Dedifferentiated amniotic fluid mesenchymal stem cell (primary cell): Measurements from ENCODE around the gene NOS1.

Source experiments
- DNase-seq: peaks from one replicate; pipeline ENCODE4 v3.0.0-alpha.2; 2016; ENCODE audit errors: extremely low spot score

The NOS1 gene

GRCh38 chr12:117363953-117364486 is 2.6 kb upstream of the NOS1 start:
- DNase-seq, result no peak

GRCh38 chr12:117363056-117363662 is 1.7 kb upstream of the NOS1 start:
- no peak for DNase-seq

DNA sequence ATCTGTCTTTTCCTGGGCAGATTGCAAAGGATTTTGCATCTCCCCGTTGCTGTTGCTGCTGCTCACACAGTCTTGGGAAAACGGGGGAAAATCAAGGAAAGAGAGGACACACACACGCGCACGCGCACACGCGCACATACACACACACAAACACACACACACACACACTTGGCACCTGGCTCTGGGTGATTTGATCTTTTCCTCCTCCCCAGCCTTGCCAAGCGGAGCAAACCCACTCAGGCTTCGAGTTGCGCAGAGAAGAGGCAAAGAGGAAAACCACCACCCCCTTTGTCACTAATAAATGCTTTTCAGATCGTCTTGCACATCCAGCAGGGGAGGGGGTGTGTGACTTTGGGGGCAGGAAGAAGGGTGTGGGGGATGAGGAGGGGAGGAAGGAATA is 965 bp upstream of the NOS1 start:
- DNase-seq, result no peak

GRCh38 chr12:117361905-117362304 is 479 bp upstream of the NOS1 start:
- DNase-seq, result no peak

DNA sequence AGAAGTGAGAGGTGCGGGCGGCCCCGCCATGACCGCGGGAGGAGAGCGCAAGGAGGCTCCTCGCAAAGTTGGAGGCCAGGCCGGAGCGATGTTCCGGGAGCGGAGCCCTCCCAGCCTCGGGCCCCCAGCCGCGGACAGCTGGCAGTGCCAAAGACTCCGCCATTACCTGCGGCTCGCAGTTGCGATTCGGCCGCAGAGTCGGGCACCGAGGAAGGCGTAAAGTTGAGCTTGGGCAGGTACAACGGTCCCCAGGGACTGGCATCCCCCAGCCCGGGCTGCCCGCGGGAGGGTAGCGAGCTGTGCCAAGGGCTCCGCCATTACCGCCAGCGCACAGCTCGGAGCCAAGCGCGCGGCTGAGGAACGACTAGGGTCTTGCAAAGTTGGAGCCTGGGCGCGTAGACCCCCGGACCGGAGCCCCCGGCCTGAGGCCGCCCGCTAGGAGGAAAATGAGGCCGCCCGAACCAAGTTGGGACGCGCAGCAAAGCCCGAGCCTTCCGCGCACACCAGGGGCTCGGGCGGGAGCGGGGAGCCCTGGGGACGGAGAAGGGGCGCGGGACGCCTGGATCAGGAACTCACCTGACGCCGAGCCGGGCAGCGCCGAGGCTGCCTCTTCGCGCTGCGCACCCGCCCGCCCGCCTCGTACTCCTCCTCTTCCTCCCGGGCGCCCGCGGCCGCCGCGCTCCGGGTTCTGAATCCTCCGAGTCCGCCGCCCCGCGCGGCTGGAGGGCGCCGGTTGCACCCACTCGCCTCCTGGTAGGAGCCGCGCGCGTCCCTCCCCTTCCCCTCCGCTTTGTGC is 677 bp downstream of the NOS1 start:
- no peak for DNase-seq

- DNase-seq, result no peak
Measured at GRCh38 chr12:117360222-117360550, 1.2 kb downstream of the NOS1 start.

- no peak for DNase-seq
Measured at GRCh38 chr12:117359029-117359845, 2.2 kb downstream of the NOS1 start.

GRCh38 chr12:117356048-117356447 is 5.4 kb downstream of the NOS1 start:
- DNase-seq, result no peak

- no peak for DNase-seq
Measured at GRCh38 chr12:117352883-117353282, 8.5 kb downstream of the NOS1 start.

DNA sequence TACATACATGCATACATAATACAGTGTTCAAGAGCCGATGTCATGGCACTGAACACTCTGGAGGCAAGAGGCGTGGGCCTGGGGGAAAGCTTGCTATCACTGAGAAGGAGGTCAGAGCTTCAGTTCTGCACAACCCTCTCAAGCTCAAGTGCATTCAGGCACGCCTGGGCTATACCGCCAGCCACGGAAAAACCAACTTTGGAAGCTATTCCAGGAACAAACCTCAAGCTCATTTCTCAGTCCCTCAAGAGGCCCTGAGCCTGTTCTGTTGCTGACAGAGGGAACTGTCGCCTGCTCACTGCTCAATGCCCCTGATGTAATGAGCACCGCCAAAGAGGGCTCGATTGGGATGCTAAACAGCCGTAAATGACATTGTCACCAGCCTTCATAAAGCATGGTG is 9.2 kb downstream of the NOS1 start:
- no peak for DNase-seq

- no peak for DNase-seq
Measured at GRCh38 chr12:117350140-117350539, 11.3 kb downstream of the NOS1 start.

GRCh38 chr12:117347588-117347987 is 13.8 kb downstream of the NOS1 start:
- no peak for DNase-seq

DNA sequence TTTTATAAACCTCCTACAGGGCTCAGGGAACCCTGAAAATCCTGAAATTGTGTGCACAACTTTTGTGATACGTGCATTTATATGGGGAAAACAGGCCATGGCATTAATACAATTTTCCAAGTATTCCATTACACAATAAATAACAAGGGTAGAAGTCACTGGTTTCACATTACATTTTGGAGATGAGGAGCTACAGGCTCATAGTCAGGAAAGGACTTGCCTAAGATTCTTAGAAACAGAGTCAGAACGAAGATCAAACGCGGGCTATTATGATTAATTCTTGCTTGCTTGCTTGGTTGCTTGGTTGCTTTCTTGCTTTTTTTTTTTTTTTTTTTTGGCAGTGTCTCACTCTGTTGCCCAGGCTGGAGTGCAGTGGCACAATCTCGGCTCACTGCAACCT is 16.7 kb downstream of the NOS1 start:
- no peak for DNase-seq

DNA sequence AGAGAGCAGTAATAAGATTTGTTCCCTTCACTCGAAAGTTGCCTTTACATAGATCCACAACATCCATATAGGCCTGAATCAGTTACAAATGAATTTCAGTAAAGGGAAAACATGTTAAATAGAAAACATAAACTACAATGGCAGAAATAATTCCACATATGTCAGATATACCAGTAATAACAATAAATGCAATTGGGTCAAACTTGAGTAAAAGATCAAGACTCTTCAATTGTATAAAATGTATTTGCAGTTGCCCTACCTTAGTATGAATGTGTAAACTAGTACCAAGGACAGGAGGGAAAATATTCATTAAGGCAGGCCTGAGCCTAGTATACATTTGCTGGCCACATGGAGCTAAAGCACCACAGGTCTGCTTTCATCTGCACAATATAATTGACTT is 17.6 kb downstream of the NOS1 start:
- no peak for DNase-seq

DNA sequence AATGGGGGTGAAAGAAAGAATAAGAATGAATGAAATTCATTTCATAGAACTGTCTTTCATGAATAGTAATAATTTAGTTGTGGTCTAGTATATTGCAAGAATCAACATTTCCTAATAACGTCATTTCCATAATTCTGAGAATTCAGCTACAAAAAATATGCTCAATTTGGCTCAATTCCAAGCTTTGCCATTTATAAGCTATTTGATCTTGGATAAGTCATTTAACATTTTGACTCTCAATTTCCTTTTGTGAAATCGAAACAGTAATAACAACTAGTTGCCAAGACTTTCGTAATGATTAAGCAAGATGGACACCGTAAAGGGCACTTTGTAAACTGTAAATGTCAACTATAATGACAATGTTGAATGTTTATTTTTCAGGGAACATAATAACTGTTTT is 18.1 kb downstream of the NOS1 start:
- no peak for DNase-seq

DNA sequence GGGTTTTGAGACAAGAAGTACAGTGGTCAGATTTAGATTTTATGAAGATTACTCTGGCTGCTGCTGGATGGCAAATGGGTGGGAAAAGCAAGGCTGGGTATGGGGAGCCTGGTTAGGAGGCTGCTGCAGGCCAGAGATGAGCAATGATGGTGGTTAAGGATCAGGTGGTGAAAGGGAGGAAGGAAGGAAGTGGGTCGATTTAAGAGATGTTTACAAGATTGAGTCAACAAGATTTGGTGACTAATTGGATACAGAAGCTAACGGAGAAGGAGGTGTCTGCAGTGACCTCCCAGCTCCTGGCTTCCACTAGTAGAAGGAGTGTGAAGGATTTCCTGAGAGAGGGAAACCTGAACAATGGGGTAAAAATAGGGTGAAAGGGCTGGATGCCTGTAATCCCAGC is 18.7 kb downstream of the NOS1 start:
- no peak for DNase-seq

GRCh38 chr12:117342247-117342646 is 19.2 kb downstream of the NOS1 start:
- DNase-seq, result no peak

- DNase-seq, result no peak
Measured at GRCh38 chr12:117339104-117339503, 22.3 kb downstream of the NOS1 start.

DNA sequence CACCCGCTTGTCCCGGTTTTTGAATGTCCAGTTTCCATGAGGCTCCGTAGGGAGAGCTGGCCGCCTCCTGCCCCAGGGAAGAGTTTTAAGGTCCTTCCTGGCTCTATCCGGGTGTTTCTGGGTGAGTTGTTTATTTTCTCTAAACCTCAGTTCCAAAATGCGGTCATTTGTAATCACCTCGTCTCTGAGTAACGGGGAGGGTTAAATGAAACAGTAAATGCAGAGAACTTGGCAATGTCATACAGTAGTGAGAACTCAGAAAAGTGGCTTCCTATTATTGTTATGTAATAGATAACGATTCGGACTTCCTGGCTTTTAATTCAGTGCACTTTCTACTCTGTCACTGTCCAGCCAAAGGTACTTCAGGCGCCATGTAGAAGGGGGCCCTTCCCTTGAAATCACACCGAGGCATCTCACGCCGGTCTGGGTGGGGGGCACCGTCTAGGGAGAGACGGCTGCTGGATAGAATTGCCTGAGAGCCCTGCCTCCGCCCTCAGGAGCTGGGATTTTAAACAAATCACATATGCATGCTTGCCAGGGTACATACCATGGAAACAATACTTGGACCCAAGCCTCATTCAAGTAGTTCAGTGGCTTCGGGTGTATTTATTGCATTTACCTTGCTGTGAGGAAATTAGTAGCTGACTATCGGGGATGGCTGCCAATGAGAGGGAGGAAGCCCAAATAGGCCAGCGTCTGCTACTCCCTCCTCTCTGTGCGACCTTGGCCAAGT is 26.4 kb downstream of the NOS1 start:
- no peak for DNase-seq

GRCh38 chr12:117334051-117334450 is 27.4 kb downstream of the NOS1 start:
- DNase-seq, result no peak

DNA sequence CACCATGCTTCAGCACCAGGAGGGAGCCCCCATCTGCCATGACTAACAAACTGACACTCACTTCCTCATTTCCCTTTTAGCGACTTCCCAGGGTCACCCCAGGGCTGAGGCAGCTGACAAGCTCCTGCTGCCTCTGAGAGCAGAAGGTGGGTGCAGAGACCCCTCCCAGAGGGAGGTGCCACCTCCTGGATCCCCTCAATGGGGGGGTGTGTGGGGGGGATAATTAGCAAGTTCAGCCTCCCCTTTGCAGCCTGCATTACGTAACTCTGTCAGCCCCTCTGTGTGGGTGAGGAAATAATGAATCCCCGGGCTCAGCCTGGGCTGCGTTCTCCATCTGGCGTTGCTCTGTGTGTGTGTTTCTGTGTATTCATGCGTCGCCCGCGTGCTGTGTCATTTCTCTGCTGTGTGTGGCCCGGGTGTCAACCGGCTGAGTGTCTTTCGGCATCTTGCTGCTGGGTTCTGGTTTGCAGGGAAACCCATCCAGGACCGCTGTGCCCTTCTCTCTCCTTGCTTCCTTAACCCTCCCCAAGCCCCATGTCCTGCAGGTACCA is 28.0 kb downstream of the NOS1 start:
- no peak for DNase-seq

GRCh38 chr12:117331691-117332090 is 29.7 kb downstream of the NOS1 start:
- DNase-seq, result no peak
